ENCODE data around the gene FRMD4A. TPM values are rescaled to one million over a fixed set of nuclear protein-coding genes. Genes with fewer than 3 reads are reported as not detected.

Gene FRMD4A
- total and polyA plus RNA-seq, 2 of the 4 experiments (the other 2 are of a cell fraction), result 30.3 to 68.8 TPM

DNA sequence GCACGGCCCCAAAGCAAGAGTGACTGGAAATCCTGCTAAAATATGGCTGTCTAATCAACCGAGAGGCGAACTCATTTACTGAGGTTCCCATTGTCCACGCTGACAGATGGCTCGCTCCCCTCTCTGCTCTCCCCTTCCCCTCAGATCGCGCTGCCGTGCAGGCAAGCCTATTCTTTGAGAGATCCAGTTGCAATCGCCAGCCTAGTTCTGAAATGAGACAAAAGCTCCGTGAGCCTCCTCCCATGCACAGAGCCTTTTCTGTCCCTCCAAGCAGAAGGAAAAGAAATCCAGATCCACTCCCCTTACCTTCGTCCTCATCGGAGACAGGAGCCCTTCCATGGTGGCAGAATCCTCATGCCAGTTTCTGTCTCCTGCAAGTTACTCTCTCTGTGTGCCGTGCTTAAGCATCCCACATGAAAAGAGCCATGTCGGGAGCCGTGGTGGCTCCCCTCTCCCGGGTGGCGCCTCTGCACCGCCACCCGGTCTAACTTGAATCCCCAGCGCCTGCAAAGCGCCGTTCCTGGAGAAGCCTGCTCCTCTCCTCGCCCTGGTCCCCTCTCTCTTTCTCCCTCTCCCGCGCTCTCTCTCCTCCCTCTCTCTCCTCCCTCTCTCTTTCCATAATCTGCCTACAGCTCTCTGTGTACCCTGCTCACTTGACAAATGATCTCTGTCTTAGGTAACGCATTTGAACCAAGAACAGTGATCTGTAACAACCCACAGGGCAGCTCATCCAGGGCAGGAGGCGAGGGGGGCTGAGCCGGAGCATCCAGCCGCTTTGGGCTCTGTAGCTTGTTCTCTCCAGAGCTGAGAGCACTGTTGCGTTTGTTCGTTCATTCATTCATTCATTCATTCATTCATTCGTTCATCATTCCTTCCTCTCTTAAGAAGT, 156.8 kb downstream of the FRMD4A start:
- Histone ChIP-seq H4K91ac (ENCODE audit: insufficient read depth, low read depth, low read length) (peak overlapping the region; percentile 5; the same call in 1 of the 2 replicates), H2AK9ac (replicated peaks; ENCODE audit: low read depth, low read length, poor library complexity) (no peak overlapping the region), H3K9me1 (ENCODE audit: insufficient read depth, low read length) (no peaks in the 10 kb centered on the region), H2BK5ac (ENCODE audit: low read depth, low read length, poor library complexity, severe bottlenecking) (no peak overlapping the region), H2AK5ac (ENCODE audit: low read depth, low read length) (no peak overlapping the region), H2BK20ac (ENCODE audit: low read depth, low read length) (no peak overlapping the region), H3K23ac (ENCODE audit: low read depth, low read length) (peak overlapping the region; percentile 70), H3K36me3 (ENCODE audit: control insufficient read depth, insufficient read depth, low read length) (no peaks in the 10 kb centered on the region), H3K9me3 (ENCODE audit: control insufficient read depth, insufficient read depth, low read length) (no peaks in the 10 kb centered on the region), H2AFZ (replicated peaks; ENCODE audit: low read length, poor library complexity) (peak overlapping the region; percentile 88), H3K4me3 (ENCODE audit: insufficient read depth, low read depth, low read length) (peak overlapping the region; percentile 54), H3K18ac (ENCODE audit: low read depth, low read length) (peak overlapping the region; percentile 14; the same call in 1 of the 2 replicates), H3K27ac (ENCODE audit: insufficient read depth, low read length) (peak overlapping the region; percentile 46), H3K56ac (ENCODE audit: extremely low read depth, insufficient read depth, low read length) (no peak overlapping the region), H2BK15ac (ENCODE audit: low read depth, low read length) (0 out of 3 replicates have a peak overlapping the region, but pooled peaks have one; percentile 4), H2BK120ac (ENCODE audit: low read depth, low read length) (peak overlapping the region; percentile 22; the same call in 1 of the 2 replicates), H3K27me3 (ENCODE audit: control insufficient read depth, insufficient read depth, low read length) (peaks cover 49% of the 10 kb centered on the region), H3K4me1 (ENCODE audit: control insufficient read depth, insufficient read depth, low read length) (no peaks in the 10 kb centered on the region), H4K8ac (ENCODE audit: low read depth in 2 of 2, low read length in 2 of 2) (no peak overlapping the region), H3K14ac (replicated peaks; ENCODE audit: low read depth, low read length) (no peak overlapping the region), H3K4me2 (ENCODE audit: low read depth, low read length) (peak overlapping the region; percentile 92), H3K9ac (ENCODE audit: low read depth, low read length) (peak overlapping the region; percentile 68), H4K20me1 (ENCODE audit: insufficient read depth, low read length) (no peaks in the 10 kb centered on the region), H4K5ac (ENCODE audit: low read depth, low read length) (no peak overlapping the region), H3K4ac (ENCODE audit: low read depth, low read length) (no peak overlapping the region), H3K79me1 (ENCODE audit: low read depth in 1 of 2, low read length in 2 of 2) (no peaks in the 10 kb centered on the region)
- dilution Hi-C loops (cut with HindIII; ENCODE audit: low sequenced_read_pairs, unreplicated experiment), result no loop called here
- intact Hi-C loops (cut with micrococcal nuclease), result no loop called here
- ChIA-PET POLR2A (ENCODE audit: unreplicated experiment) (interaction anchor here (1.1 kb wide), 1 partner anchor 12 kb away, joined by 3 read pairs; no protein-coding TSS in a partner anchor), CTCF (interaction anchor here (1.0 kb wide), 1 partner anchor 13 kb away, joined by 3 read pairs; no protein-coding TSS in a partner anchor)
- in situ Hi-C loops (cut with MboI; ENCODE audit: low sequenced_read_pairs), result loop anchor here (10.0 kb wide), 1 partner anchor 389 kb away; no protein-coding TSS in a partner anchor
- DNase-seq (peak; percentile 21), ATAC-seq (ENCODE audit: low read depth) (peak; percentile 80)
- no TSS peak for BruUV-seq (replicated peaks)
- 1% methylated on average over 16 of the region's 32 CpGs; no CpG with 5 or more reads in 1 of the 2 experiments for WGBS, 2 experiments (ENCODE audit: extremely low coverage in 2 of 2, insufficient read length in 1 of 2)
- TF ChIP-seq CEBPB (IDR thresholded peaks at IDR 0.05; ENCODE audit: low read depth, low read length) (no peak), MXI1 (IDR thresholded peaks at IDR 0.05; ENCODE audit: borderline replicate concordance, low read depth, low read length) (0 out of 2 replicates have a peak, but pooled peaks have one; percentile 13)

Data from IMR-90 (cell line).